IPS-NIHi11 (cell line): ENCODE measurements around the gene CCL13.

ENCODE experiments used
- DNase-seq: peaks from one replicate; pipeline ENCODE4 v3.0.0; 2012; ENCODE audit warnings: mixed read lengths, low spot score

Gene CCL13

DNA sequence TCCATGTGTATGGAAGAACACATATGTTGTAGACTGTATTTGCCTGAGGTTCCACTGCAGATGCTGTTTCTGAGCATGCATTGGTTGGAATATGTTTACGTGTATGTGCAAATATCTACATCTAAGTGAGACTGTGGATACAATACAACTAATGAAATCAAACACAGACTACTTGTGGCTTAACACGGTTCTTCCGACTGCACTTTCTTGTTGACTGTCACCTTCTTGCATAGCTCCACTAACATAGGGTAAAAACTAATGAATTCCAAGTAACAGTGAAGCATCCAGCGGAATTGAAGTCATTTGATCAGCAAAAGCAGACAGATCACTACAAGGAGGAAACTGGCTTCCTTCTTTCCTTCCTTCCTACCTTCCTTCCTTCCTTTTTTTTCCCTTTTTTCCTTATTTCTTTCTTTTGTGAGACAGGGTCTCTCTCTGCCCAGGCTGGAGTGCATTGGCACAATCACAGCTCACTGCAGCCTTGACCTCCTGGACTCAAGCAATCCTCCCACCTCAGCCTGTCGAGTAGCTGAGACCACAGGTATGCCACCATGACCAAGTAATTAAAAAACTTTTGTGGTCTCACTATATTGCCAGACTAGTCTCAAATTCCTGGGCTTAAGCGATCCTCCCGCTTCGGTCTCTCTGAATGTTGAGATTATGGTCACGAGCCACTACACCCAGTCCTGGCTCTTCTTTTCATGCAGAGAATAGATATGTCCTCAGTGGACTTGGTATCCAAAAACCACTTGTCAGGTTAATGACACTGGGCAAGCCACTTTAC is 28.7 kb downstream of the CCL13 start:
- no peak for DNase-seq

- no peak for DNase-seq
Observed at GRCh38 chr17:34386343-34386696, 30.0 kb downstream of the CCL13 start.

DNA sequence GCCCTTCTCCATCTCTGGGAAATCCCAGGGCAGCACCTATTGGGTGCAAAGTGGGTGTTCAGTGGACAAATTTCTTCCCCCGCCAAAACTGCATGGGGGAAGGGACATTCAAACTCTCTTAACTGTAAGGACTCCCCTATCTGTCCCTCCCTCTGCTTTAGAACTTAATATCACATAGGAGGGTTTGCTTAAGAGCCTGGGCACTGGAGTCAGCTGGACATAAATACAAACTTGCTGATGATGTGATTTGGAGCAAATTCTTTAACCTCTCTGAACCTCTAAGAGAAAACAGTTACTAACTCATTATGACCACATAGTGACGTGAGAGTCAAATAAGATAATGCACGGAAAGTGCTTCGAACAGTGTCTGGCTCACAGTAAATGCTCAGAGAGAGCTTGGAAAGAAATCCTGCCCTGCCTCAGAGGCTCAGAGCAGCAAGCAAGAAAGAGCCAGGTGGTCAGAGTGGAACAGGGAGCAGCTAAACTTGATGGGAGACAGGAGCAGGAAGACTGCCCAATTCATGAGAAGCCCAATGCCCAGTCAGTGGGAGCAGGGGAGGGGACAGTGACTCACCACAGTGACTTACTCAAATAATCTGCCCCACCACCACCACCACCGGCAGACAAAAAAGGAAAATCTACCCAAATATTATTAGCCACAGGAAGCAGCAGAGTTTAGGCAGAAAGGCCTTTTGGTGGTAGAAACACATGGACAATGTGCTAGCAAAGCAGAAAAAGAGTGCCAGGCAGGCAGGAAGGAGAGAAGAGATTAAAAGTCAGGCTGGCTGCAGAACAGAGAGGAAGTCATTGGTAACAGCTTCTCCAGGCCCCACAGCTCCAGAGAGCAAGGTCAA is 30.6 kb downstream of the CCL13 start:
- no peak for DNase-seq

- no peak for DNase-seq
Observed at GRCh38 chr17:34387566-34387965, 31.3 kb downstream of the CCL13 start.

GRCh38 chr17:34389126-34389750 is 33.0 kb downstream of the CCL13 start:
- DNase-seq = no peak

GRCh38 chr17:34390649-34391048 is 34.4 kb downstream of the CCL13 start:
- no peak for DNase-seq

- DNase-seq = no peak
Observed at GRCh38 chr17:34391241-34391640, 35.0 kb downstream of the CCL13 start.

DNA sequence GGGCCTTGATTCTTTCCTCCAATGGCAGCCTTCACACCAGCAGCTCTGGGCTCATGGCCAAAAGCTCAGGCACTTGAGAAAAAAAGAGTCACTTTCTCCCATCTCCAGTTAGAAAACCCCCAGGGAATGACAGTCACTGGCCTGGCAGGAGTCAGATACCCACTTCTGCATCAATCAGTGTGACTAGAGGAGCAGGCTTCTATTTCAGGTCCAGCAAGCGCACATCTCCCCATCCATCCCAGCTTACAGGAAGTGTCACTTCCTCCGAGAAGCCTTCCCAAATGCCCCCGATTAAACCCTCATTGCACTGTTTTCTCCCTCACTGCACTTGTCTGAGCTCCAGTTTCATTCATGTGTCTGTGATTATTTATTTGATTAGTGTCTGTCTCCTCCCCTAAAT is 37.1 kb downstream of the CCL13 start:
- no peak for DNase-seq

- no peak for DNase-seq
Observed at GRCh38 chr17:34397265-34397664, 41.0 kb downstream of the CCL13 start.

- DNase-seq = no peak
Observed at GRCh38 chr17:34398990-34399389, 42.7 kb downstream of the CCL13 start.

DNA sequence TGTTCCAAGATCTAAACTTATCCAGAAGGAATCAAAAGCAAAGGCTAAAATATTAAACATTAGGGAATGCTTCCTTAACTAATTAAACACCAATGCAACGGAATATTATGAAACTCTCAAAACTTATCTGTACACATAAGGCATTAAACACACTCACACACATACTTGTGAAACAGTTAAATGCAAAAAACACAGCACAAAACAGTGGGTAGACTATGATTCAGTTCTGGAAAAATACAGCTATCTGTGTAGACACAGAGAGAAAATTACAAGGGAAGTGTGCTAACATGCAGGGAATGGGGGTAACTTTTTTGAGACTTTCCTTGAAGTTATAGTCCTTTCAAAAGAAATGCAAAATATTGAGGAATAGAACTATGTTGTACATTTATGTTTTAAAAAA is 43.4 kb downstream of the CCL13 start:
- no peak for DNase-seq

DNA sequence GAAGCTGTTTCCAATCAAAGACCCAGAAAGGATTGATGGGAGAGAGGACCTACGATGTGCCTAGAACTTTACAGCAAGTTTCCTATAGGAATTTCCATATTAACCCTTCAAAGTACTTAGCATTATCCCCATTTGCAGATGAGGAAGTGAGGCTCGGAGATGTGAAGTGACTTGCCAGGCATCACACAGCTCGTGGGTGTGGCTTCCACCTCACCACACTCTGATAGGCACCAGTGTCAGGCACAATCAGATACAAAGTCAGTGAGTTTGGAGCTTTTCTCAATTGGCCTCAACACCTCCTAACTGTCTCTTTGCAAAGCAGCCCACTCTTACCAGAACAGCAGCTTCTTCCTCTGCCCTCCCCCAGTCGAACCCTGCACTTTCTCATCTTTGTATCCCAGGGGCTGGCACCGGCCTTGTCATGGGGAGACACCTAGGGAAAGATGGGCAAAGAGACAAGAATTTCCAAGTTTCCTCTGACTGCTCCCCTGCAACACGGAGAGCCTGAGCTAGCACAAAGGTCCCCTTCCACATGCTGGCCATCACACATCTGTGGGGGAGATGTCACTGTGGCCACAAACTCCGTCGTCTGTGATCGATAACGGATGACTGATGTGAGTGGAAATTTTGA is 44.1 kb downstream of the CCL13 start:
- no peak for DNase-seq

GRCh38 chr17:34401165-34401564 is 44.9 kb downstream of the CCL13 start:
- DNase-seq = no peak

GRCh38 chr17:34403006-34403405 is 46.7 kb downstream of the CCL13 start:
- DNase-seq = no peak

DNA sequence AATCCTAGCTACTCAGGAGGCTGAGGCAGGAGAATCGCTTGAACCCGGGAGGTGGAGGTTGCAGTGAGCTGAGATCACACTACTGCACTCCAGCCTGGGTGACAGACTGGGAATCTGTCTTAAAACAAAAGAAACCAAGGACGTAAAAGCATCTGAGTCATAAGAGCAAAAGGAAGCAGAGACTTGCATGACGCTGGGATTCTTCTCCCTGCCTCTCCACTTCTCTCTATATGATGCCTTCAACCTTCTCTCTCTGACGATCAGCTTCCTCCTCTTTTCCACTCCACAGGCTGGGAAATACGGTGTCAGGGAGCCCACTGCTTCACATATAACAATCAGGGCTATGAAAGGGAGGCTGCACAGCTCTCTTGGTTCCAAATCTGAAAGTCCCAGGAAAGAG is 49.9 kb downstream of the CCL13 start:
- DNase-seq = no peak
